ENCODE results near the gene MMP23B. TPM values are rescaled to one million over a fixed set of nuclear protein-coding genes. Genes with fewer than 3 reads are reported as not detected.

MMP23B gene
- total and polyA plus RNA-seq, 8 donors, result 5.5 to 111 (median 15.7) TPM

DNA sequence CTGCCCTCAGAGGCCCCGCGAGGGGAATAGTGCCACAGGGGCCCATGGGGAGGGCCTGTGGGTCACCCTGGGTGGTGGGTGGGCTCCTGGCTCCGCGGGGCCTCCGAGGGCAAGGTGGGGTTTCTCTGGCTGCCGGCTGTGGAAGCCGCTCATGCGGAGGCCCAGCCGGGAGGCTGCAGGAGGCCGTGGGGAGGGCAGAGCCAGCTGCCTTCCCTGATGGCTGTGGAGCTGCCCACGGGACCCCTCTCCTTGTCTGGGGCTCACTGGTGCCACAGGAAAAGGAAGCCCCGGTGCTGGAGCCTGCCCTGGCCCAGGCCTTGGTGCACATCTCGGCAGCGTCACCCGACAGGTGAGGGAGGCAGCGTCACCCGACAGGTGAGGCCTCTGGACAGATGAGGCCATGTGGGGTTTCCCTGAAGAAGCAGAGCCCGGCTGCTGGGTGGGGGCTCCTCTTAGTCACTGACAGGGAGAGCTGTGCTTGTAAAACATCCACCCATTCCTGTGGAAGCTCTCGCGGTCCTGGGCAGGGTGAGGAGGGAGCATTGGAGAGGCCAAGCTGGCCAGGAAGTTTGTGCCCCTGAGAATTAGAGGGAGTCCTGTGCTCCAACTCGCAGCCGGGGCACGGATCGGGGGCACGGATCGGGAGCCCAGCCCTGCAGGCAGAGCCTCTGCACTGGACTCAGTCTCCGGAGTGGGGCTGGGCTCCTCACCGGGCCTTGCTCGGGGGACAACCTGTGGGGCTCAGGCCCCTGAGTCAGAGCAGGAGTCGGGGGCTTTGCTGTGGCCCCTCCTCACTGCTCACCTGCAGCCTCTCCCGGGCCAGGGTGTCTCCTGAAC, 10.6 kb upstream of the MMP23B start:
- Histone ChIP-seq H3K27me3 (no peaks in the 10 kb centered on the region), H3K27ac (peak overlapping the region in 3 of 5 donors; percentile 55 to 75 (median 65)), H3K9me3 (no peaks in the 10 kb centered on the region), H3K36me3 (peaks cover 0 to 43% (median 32%) of the 10 kb centered on the region in 4 donors), H3K4me1 (peaks cover 13 to 57% (median 44%) of the 10 kb centered on the region in 4 donors), H3K4me3 (no peak overlapping the region)
- TF ChIP-seq EP300 (IDR thresholded peaks at IDR 0.05) (no peak), POLR2AphosphoS5 (IDR thresholded peaks at IDR 0.05) (no peak), POLR2A (IDR thresholded peaks at IDR 0.05) (no peak)
- TF ChIP-seq, protein P1, sequence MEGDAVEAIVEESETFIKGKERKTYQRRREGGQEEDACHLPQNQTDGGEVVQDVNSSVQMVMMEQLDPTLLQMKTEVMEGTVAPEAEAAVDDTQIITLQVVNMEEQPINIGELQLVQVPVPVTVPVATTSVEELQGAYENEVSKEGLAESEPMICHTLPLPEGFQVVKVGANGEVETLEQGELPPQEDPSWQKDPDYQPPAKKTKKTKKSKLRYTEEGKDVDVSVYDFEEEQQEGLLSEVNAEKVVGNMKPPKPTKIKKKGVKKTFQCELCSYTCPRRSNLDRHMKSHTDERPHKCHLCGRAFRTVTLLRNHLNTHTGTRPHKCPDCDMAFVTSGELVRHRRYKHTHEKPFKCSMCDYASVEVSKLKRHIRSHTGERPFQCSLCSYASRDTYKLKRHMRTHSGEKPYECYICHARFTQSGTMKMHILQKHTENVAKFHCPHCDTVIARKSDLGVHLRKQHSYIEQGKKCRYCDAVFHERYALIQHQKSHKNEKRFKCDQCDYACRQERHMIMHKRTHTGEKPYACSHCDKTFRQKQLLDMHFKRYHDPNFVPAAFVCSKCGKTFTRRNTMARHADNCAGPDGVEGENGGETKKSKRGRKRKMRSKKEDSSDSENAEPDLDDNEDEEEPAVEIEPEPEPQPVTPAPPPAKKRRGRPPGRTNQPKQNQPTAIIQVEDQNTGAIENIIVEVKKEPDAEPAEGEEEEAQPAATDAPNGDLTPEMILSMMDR (IDR thresholded peaks at IDR 0.05), result no peak
- WGBS, 5 donors, result 85 to 92% (median 90%) methylated on average over 16 to 31 of the region's 31 CpGs
- no peak for DNase-seq
- intact Hi-C loops (cut with DNase I; ENCODE audit: low total_unique reads), result no loop called here

DNA sequence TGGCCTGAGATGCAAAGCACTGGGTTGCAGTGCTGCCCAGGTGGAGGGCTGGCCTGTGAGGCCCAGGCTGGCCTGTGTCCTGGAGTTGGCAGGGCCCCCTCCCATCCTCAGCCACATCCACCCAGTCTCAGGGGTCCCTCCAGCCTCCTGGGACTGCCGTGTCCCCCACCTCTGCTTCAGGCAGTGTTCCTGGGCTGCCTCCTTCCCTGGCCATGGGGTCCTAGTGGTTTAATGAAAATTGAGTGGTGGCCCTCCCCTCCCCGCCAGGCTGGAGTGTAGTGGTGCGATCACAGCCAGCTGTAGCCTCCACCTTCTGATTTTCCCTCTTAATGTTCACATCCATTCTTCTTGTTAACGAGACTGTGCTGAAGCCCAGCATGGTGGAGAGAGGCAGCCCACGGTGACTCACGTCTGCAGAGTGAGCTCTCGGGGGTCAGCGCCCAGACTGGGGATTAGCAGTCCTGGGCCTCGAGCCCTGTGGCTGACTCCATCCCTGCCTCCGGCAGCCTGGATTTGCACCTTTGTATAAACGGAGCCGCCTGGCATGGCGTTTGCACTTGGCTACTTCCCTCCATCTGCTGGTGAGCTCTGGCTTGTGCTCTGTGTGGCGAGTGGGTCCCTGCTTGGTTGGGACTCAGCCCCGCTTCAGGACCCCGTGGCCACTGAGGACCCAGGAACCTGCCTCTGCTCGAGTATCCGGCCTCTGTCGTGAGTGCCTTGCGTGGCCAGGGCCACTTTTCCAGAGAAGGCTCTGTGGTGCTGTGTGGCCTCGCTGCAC, 9.8 kb upstream of the MMP23B start:
- intact Hi-C loops (cut with DNase I; ENCODE audit: low total_unique reads), result no loop called here
- 69 to 82% (median 76%) methylated on average over 18 to 21 of the region's 21 CpGs for WGBS, 5 donors
- Histone ChIP-seq H3K4me3 (no peak overlapping the region), H3K27me3 (no peaks in the 10 kb centered on the region), H3K27ac (peak overlapping the region in 4 of 5 donors; percentile 8 to 75 (median 60)), H3K36me3 (peaks cover 0 to 43% (median 37%) of the 10 kb centered on the region in 4 donors), H3K4me1 (peaks cover 9 to 52% (median 38%) of the 10 kb centered on the region in 4 donors), H3K9me3 (no peaks in the 10 kb centered on the region)
- TF ChIP-seq POLR2AphosphoS5 (IDR thresholded peaks at IDR 0.05) (peak in 1 of 3 donors; percentile 19), EP300 (IDR thresholded peaks at IDR 0.05) (no peak)
- DNase-seq, result no peak

DNA sequence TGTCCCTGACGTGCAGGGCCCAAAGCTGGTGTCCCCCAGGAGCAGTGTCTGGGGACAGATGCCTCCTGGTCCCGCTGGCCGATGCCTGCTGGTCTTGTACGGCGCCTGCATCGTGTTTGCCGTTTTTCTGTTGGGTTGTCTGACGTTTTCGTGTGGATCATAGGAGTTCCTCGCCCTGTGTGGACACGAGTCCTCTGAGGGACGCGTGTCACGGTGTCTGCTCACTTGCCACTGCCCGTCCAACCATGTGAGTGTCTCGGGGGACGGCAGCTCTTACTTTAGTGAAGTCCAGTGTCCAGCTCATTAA, 9.2 kb upstream of the MMP23B start:
- H3K27ac ChIP-seq, result peak overlapping the region in 3 of 5 donors; percentile 8 to 75 (median 65)
- no peaks in the 10 kb centered on the region for H3K27me3 ChIP-seq
- H3K4me1 ChIP-seq, result peaks cover 8 to 47% (median 33%) of the 10 kb centered on the region in 4 donors
- 90 to 95% (median 92%) methylated on average over 17 of the region's 17 CpGs for WGBS, 5 donors
- TF ChIP-seq POLR2AphosphoS5 (IDR thresholded peaks at IDR 0.05), result no peak
- TF ChIP-seq, protein P1 (IDR thresholded peaks at IDR 0.05), result no peak
- no peak for TF ChIP-seq POLR2A (IDR thresholded peaks at IDR 0.05)
- no peak for TF ChIP-seq EP300 (IDR thresholded peaks at IDR 0.05)
- no peak overlapping the region for H3K4me3 ChIP-seq
- no peaks in the 10 kb centered on the region for H3K9me3 ChIP-seq
- H3K36me3 ChIP-seq, result peaks cover 0 to 46% (median 39%) of the 10 kb centered on the region in 4 donors
- intact Hi-C loops (cut with DNase I; ENCODE audit: low total_unique reads), result no loop called here
- peak in 1 of 2 donors; percentile 4 for DNase-seq

DNA sequence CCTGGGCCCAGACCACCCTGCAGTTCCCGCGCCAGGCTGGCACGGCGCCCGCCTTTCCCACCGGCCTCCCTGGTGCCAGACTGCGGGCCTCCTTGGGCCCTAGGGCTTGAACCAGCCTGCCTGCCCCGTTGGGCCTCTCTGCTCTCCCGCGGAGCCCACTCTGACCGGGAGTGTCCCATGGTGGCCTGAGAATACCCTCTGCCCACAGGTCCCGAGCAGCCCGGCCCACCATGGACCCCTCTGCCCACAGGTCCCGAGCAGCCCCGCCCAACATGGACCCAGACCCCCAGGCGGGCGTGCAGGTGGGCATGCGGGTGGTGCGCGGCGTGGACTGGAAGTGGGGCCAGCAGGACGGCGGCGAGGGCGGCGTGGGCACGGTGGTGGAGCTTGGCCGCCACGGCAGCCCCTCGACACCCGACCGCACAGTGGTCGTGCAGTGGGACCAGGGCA, 8.8 kb upstream of the MMP23B start:
- TF ChIP-seq POLR2AphosphoS5 (IDR thresholded peaks at IDR 0.05), result no peak
- TF ChIP-seq, protein P1 (IDR thresholded peaks at IDR 0.05), result no peak
- no peak for TF ChIP-seq POLR2A (IDR thresholded peaks at IDR 0.05)
- no peak for TF ChIP-seq EP300 (IDR thresholded peaks at IDR 0.05)
- no peaks in the 10 kb centered on the region for H3K27me3 ChIP-seq
- H3K9me3 ChIP-seq, result no peaks in the 10 kb centered on the region
- 93 to 97% (median 95%) methylated on average over 10 to 33 of the region's 33 CpGs for WGBS, 5 donors
- peak overlapping the region in 2 of 5 donors; percentile 8 to 75 for H3K27ac ChIP-seq
- peaks cover 8 to 45% (median 32%) of the 10 kb centered on the region in 4 donors for H3K4me1 ChIP-seq
- H3K36me3 ChIP-seq, result peaks cover 0 to 46% (median 39%) of the 10 kb centered on the region in 4 donors
- H3K4me3 ChIP-seq, result no peak overlapping the region
- no peak for DNase-seq
- intact Hi-C loops (cut with DNase I; ENCODE audit: low total_unique reads), result no loop called here

Measured in stomach (tissue), 9 donors.